NCI-H2029 treated with DMSO at 0.1 percent for 48 hours (cell line): ENCODE results near the gene SPPL2A.
"Not testable (repeated sequence)": the region's sequence is repeated elsewhere in the genome, so short reads cannot be mapped to it uniquely, and the experiment has no call there.

ENCODE experiments used
- DNase-seq: peaks from one replicate; lab custom pipeline; 2025; lab: John Stamatoyannopoulos, UW

The SPPL2A gene, protein sequence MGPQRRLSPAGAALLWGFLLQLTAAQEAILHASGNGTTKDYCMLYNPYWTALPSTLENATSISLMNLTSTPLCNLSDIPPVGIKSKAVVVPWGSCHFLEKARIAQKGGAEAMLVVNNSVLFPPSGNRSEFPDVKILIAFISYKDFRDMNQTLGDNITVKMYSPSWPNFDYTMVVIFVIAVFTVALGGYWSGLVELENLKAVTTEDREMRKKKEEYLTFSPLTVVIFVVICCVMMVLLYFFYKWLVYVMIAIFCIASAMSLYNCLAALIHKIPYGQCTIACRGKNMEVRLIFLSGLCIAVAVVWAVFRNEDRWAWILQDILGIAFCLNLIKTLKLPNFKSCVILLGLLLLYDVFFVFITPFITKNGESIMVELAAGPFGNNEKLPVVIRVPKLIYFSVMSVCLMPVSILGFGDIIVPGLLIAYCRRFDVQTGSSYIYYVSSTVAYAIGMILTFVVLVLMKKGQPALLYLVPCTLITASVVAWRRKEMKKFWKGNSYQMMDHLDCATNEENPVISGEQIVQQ

DNA sequence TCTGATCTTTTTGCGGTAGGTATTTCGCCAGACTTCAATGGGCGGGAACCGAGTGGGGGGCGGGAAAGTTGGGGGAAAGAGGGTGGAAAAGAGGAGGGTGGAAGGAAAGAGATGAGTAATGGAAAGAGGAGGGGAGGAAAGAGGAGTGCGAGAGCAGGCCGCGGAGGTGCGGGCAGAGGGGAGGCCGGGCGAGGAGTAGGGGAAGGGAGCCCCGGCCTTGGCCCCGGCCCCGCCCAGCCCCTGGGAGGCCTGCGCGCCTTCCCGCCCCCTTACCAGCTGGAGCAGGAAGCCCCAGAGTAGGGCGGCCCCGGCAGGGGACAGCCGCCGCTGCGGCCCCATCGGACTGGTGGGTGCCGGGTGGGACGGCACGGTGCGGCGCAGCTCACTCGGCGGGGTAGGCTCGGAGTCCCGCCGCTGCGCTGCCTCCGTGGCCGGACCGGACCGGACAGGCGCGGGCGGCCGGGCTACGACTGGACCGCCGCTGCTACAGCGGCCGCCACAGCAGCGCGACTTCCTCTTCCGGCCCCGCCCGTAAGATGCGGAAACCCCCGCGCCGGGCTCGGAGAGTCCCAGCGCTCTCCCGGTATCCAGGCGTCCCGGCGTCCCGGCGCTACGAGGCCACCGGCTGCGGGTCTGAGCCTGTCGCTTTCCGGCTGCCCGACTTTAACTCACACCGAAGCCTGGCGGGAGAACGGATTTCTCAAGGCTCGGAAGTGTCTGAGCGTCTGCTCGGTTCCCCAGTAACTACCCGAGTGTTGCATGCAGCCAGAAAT is at the start of gene SPPL2A:
Gene SPPL2A (minus strand): TSS at position 512 of the 773 bp plus-strand sequence. CDS start 173 bp downstream, at position 339.
- peak; percentile 29 for DNase-seq

DNA sequence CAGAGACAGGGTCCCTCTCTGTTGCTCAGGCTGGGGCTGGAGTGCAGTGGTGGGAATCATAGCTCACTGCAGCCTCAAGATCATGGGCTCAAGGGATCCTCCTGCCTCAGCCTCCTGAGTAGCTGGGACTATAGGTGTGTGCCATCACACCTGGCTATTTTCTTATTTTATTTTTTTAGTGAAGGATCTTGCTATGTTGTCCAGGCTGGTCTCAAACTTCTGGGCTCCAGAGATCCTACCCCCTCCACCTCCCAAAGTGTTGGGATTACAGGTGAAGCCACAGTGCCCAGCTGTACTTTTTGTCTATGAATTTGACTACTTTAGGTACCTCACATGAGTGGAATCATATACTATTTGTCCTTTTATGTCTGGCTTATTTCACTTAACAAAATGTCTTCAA is 49.1 kb upstream of the SPPL2A start:
- no peak for DNase-seq

DNA sequence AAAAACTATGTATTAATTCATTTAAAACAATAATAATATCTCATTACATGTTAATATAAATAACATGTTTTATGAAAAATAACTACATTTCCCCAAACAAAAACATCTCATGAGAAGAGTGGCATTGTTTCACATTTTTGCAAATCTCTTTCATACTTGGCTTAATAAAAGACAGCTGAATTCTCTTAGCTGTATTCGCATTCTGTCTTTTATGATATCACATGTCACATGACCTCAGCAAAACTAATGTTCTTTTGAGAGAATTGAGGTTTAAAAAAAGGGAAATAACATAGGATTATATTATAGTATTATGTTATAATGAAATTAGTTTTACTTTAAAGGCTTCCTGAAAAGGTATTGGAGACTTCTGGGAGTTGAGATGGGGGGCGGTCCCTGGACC is 48.4 kb upstream of the SPPL2A start:
- no peak for DNase-seq

DNA sequence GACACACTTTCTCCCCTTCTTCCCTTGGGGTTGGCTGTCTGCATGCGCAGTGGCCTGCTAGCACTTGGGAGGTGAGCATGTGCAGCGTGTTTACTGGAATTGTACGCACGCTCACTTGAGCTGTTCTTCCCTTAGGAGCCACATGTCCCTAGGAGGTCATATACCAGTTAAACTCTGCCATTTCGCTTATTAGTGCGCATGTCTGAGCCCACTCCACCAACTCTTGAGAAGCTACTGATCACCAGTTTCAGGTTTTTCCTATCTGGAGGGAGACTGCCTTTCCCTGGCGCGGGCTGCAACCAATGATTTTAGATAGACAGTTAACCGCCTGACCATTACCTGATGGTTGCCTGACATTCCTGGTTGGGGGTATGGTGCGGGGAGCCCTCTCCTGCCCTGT is 47.6 kb upstream of the SPPL2A start:
- DNase-seq: no peak

DNA sequence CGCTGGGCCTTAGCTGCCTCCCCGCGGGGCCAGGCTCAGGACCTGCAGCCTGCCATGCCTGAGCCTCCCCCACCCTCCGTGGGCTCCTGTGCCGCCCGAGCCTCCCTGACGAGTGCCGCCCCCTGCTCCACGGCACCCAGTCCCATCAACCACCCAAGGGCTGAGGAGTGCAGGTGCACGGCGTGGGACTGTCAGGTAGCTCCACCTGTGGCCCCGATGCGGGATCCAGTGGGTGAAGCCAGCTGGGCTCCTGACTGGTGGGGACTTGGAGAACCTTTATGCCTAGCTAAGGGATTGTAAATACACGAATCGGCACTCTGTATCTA is 46.6 kb upstream of the SPPL2A start:
- DNase-seq: not testable (repeated sequence)

DNA sequence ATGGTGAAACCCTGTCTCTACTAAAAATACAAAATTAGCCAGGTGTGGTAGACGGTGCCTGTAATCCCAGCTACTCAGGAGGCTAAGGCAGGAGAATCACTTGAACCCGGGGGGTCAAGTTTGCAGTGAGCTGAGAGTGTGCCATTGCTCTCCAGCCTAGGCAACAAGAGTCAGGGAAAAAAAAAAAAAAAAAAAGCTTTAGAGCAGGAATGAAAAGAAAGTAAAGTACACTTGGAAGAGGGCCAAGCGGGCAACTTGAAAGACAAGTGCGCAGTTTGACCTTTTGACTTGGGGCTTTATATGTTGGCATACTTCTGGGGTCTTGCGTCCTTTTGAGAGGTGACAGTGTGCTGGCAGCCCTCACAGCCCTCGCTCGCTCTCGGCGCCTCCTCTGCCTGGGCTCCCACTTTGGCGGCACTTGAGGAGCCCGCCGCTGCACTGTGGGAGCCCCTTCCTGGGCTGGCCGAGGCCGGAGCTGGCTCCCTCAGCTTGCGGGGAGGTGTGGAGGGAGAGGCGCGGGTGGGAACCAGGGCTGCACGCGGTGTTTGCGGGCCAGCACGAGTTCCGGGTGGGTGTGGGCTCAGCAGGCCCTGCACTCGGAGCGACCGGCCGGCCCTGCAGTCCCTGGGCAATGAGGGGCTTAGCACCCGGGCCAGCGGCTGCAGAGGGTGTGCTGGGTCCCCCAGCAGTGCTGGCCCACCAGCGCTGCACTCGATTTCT is 46.1 kb upstream of the SPPL2A start:
- not testable (repeated sequence) for DNase-seq

DNA sequence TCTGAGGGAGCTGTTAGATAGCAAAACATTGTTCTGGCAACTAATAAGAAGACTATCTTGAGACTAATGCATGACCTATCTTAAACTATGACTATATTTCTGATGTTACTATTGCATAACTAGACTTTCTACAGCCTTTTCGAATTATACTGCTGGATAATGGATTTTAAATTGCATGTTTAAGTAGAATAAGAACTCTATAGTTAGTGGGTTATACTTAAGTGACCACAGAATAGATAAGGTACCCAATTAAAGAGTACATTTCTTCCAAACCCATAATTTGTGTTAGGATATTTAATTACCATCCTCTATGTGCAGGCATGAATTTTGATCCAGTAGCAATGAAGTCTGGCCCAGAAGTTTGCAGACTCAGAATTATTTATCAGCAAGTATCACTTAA is 44.6 kb upstream of the SPPL2A start:
- DNase-seq: no peak

DNA sequence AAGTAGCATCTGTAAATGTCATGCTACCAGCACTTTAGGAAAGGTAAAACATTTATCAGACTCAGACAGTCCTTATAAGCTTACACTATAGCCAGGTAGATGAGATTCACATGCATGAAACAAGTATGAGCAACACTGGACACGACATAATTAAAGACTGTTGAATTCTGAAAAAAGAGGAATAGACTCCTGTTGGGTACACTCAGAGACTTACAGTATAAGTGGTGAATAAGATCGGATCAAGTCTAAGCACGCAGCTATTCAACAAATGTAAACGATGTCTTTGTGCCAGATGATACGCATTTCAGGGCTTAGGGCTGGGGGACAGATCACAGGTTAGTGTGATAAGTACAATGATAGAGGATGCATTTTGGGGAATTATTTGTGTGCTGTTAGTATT is 43.2 kb upstream of the SPPL2A start:
- DNase-seq: no peak

DNA sequence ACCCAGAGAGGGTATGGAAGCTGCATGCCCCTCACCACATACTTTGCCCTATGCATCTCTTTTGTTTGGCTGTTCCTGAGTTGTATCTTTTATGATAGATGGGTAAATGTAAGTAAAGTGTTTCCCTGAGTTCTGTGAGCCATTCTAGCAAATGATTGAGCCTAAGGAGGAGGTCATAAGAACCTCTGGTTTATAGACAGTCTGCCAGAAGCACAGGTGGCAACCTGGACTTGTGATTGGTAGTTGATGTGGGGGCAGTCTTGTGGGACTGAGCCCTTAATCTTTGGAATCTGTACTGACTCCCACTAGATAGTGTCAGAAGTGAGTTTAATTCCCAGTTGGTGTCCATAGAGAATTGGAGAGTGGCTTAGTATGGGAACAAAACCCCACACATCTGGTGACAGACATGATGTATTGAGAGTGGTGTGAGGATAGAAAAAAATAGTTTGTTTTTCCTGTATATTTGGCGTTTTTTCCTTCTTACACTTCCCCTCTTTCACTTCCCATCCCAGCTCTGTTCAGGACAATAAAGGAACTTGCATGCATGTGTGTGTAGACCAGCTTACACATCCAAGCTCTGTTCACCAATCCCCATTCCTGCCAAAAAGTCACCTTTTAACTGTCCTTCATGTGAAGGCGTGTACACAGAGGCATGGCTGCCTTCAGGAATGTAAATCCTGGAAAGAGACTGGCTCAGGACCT is 38.1 kb upstream of the SPPL2A start:
- DNase-seq: no peak

DNA sequence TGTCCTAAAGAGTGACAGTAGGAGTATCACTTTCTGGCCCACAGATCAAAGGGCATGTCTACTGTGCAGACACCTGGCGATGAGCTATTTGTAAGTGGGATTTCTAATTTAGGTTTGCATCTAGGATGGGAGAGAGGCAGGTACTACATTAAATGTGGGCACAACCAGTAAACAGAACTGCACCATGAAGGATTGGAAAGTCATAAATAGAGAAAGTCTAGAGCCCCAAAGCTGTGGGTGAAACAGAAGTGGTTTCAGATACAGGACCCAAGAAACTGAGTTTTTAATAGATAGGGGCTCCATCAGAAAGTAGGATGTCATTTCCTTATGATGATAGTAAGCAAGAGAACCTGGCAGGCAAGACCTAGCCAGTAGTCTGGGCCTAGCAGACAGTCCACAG is 35.2 kb upstream of the SPPL2A start:
- no peak for DNase-seq

DNA sequence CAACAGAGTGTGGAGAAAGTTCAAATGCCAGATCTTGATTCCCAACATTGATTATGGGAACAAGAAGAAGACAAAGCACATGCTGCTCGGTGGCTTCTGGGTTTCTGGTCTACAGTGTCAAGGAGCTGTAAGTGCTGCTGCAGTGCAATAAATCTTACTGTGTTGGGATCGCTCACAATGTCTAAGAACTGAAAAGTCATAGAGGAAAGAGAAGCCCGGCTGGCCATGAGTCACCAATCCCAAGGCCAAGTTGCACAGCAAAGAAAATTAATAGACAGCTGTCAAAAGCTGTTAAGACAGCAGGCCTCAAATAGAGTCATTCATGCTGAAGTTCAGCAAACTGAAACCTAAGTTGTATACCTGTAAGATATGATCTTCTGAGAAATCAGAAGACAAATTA is 33.2 kb upstream of the SPPL2A start:
- no peak for DNase-seq

DNA sequence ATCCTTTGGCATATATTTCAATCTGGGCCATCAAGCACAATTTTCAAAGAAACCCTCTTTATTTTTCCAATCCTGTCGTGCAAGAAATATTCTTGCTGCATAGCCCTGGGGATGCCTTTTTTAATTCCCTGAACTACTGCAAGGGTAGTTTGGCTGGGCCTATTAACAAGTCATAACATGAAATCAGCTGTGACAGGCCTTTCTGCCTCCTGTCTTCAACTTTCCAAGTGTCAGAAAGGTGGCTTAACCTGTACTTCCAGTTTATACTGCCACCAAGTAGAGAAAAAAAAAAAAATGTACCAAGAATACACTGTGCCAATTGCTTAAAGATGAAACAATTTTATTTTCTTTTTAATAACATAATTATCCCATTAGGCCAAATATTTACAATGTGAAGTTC is 32.4 kb upstream of the SPPL2A start:
- no peak for DNase-seq

DNA sequence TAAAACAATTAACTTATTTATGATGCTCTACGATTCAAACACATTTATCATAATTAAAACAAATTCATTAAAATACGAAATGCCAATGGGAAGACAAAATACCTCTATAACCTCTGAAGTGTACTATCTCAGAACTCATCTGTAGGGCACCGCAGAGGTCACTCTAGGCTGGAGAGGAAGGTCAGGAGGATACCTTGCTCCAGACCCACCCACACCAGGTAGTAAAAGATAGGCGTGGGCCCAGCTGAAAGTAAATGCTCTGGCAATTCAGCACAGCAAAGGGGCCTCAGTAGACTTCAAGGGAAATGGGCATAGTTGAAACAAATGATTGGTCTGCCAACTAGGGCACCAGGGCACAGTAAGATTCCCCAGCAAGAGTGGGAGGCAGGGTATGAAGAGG is 26.0 kb upstream of the SPPL2A start:
- DNase-seq: no peak

DNA sequence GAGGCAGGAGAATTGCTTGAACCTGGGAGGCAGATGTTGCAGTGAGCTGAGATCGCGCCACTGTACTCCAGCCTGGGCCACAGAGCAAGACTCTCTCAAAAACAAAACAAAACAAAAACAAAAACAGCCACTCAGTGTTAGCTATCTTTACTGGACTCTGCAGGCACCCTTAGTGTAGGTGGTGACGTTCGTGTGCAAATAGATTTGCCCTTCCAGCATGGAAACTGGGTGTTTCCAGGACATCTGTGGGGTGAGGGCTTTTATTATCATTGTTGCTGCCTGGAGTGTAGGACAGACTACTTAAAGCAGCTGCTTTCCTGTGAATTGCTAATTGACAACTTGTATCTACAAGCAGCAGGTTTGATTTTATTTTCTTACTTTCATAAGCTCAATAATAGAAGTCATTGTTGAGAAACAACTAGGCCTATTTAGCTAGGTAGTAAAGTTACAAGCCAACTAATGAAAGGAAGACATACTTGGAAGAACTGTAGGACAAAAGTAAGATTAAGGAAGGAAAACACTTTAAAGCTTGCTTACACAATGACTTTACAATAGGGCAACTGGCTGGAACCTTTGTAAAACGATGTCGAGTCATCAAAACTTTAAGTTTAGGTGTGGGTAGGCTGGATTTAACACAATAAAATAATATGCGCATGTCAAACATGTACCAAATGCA is 25.4 kb upstream of the SPPL2A start:
- DNase-seq: no peak

DNA sequence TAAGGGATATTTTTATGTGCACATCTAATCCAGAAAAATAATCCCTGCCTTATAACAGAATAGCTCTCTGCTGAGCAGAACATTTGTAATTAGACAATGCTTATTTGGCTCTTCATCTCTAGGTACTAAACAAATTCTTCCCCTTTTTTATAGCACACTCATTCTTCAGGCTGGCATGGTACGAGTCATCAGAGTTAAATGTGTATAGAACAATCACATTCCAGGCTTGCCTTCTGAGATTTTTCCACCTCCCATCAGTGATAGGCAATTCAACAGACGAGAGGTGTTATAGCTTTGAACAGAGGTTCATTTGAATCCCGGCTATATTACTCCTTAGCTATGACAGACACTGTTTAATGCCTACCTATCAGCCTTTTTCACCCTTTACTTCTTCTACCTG is 21.4 kb upstream of the SPPL2A start:
- DNase-seq: no peak

DNA sequence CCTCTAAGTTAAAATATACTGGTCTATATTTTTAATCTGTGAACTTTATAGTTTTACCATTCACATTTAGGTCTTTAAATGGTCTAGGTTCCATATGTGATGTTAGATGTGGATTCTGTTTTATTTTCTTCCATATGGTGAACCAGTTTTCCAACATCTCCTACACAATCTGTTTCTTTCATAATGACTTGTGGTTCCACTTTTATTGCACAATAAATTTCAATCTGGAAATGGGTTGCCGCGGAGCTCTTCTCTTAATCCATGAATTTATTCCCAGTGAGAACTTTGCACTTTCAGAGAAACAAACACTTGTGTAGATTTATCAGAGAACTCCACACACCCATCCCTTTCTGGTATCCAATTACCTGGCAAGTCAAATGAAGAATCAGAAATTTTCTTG is 20.9 kb upstream of the SPPL2A start:
- no peak for DNase-seq

DNA sequence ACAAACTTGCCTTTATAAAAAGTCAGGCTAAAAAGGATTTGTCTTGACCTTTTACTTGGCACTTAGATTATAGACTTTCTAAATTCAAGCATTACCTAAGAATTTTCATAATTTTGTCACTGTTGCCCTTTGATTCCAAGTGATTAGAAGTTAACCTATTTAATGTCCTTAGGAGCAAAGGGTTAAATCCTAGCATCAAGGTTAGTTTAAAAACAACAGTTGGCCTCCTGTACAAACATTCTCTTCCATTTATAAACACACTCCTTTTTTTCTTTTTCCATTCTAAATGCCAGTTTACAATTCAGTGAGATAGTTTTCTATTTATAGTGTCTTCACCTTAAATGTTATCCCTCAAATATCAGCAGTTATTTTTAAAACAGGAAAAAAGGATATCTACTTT is 18.4 kb upstream of the SPPL2A start:
- DNase-seq: no peak

DNA sequence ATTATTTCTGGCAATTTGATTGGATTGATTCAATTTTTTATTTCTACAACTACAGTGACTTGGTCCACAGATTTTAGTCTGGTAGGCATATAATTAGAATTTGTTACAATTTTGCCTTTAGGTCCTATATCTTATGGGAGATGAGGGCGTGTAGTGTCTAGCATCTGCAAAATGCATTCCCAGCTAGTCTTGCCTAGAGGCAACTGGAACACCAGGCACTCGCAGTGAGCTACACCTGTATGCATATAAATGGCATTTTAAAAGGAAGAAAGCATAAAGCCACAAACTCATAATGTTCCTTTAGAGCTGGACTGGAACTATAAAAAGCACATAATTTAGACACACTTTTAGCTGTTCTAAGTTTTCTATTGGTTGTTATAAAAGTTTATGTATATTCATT is 17.9 kb upstream of the SPPL2A start:
- no peak for DNase-seq

DNA sequence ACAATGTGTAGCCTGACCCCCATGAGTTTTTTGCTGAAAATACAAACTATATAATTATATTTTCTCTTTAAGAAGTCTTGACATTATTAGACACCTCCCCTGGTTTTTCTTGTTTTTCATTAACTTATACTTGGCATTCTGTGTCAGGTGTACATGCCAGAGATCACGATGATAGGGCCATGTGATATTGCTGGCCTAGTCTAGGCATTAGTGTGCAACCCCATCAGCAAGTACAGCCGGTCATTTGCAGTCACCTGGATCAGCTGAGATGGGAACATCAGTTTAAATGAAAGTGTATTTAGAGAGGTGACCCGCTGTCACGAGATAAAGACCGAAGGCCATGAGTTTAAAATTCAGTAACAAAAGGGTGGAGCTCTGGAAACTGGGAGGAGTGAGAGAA is 12.6 kb upstream of the SPPL2A start:
- no peak for DNase-seq

DNA sequence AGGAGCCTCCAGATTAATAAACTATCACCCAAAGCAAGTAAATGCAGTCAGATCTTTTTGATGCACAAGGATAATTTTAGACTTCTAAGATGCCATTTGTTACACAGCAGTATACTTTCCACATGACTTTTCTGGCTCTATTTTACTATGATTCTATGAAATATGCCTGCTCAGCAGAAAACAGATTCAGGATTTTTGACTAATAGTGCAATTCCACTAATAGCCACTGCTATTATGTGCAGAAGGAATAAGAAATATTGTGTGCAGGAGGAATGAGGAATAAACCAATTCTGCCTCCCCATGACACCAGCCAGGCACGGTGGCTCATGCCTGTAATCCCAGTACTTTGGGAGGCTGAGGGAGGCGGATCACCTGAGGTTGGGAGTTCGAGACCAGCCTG is 11.5 kb upstream of the SPPL2A start:
- no peak for DNase-seq

DNA sequence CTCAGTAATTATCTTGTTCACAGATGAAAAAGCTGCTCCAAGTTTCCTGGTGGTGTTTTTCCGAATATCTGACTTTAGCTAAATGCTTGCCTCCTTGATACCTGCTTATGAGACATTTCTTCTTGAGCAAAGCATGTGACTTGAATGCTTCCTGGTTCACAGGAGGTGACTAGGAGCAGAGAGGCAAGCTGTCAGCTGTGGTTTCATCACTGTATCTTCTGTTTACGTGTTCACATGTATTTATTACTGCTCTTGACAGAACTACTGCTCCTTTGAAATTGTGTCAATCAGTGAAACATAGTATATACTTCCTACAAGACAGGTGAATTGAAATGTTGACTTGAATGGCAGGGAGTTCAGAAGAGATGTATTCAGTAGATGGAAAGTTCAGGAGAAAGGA is 8.9 kb upstream of the SPPL2A start:
- no peak for DNase-seq

DNA sequence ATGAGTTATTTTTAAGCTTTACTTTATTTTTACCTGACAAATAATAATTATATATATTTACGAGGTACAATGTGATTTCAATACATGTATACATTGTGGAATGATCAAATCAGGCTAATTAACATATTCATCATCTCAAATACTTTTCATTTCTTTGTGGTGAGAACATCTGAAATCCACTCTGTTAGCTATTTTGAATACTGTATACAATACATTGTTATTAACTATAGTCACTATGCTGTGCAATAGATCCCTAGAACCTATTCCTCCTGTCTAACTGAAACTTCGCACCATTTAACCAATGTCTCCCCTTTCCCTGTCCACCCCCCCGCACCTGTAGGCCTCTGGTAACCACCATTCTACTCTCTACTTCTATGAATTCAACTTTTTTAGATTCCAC is 7.9 kb upstream of the SPPL2A start:
- DNase-seq: no peak
